Parathyroid adenoma (tissue), 2 donors: ENCODE results near the gene RARA.

ENCODE experiments used
- H2AFZ ChIP-seq: fragments of 300-600 bp; sonication (generic); one replicate; pipeline ENCODE4 v1.7.0; 2017; ENCODE audit warnings: antibody characterized with exemption, mild to moderate bottlenecking
- H3K27ac ChIP-seq: fragments of 300-600 bp; sonication (generic); one replicate; pipeline ENCODE4 v1.7.0; 2017
- H3K27me3 ChIP-seq: fragments of 300-600 bp; sonication (generic); one replicate; pipeline ENCODE4 v1.7.0; 2017; ENCODE audit warnings: low read length; ENCODE audit not compliant: control insufficient read depth, insufficient read depth
- H3K36me3 ChIP-seq: fragments of 300-600 bp; sonication (generic); one replicate; pipeline ENCODE4 v1.7.0; 2017; ENCODE audit warnings: low read length; ENCODE audit not compliant: control insufficient read depth, insufficient read depth
- H3K4me1 ChIP-seq: fragments of 300-600 bp; sonication (generic); one replicate; pipeline ENCODE4 v1.7.0; 2017; ENCODE audit warnings: control low read depth
- H3K4me2 ChIP-seq: fragments of 300-600 bp; sonication (generic); one replicate; pipeline ENCODE4 v1.7.0; 2017; ENCODE audit warnings: low read length
- H3K4me3 ChIP-seq: fragments of 300-600 bp; sonication (generic); one replicate; pipeline ENCODE4 v1.7.0; 2017; ENCODE audit warnings: low read depth, low read length
- H3K79me2 ChIP-seq: fragments of 300-600 bp; sonication (generic); one replicate; pipeline ENCODE4 v1.7.0; 2017; ENCODE audit warnings: control low read depth
- H3K9ac ChIP-seq: fragments of 300-600 bp; sonication (generic); one replicate; pipeline ENCODE4 v1.7.0; 2017; ENCODE audit warnings: mild to moderate bottlenecking
- H3K9me3 ChIP-seq: fragments of 300-600 bp; sonication (generic); one replicate; pipeline ENCODE4 v1.7.0; 2017; ENCODE audit warnings: low read length; ENCODE audit not compliant: control insufficient read depth
- CTCF ChIP-seq: fragments of 300-600 bp; sonication (generic); IDR thresholded peaks from one replicate; pipeline ENCODE4 v1.7.0; 2017; ENCODE audit warnings: antibody characterized with exemption, mild to moderate bottlenecking
- donor health status: primary hyperparathyroidism.

Gene RARA

GRCh38 chr17:40323391-40324381, 14.7 kb downstream of the RARA start:
- Histone ChIP-seq H3K36me3 (no peaks in the 10 kb centered on the region), H3K4me3 (peak overlapping the region; percentile 66), H2AFZ (no peak overlapping the region), H3K4me1 (peaks cover 45% of the 10 kb centered on the region), H3K27ac (peak overlapping the region; percentile 82), H3K9ac (no peak overlapping the region), H3K4me2 (peak overlapping the region; percentile 90), H3K9me3 (no peaks in the 10 kb centered on the region), H3K79me2 (peaks cover 45% of the 10 kb centered on the region), H3K27me3 (no peaks in the 10 kb centered on the region)
- TF ChIP-seq CTCF: no peak

- TF ChIP-seq CTCF: no peak
- Histone ChIP-seq H3K9me3 (no peaks in the 10 kb centered on the region), H2AFZ (no peak overlapping the region), H3K4me1 (peaks cover 49% of the 10 kb centered on the region), H3K36me3 (no peaks in the 10 kb centered on the region), H3K9ac (no peak overlapping the region), H3K4me2 (no peak overlapping the region), H3K4me3 (no peak overlapping the region), H3K79me2 (peaks cover 34% of the 10 kb centered on the region), H3K27me3 (no peaks in the 10 kb centered on the region), H3K27ac (peak overlapping the region; percentile 60)
Measured at GRCh38 chr17:40325156-40326013, 16.4 kb downstream of the RARA start.

- H2AFZ ChIP-seq: no peak overlapping the region
- peak overlapping the region; percentile 60 for H3K27ac ChIP-seq
- no peaks in the 10 kb centered on the region for H3K36me3 ChIP-seq
- H3K4me3 ChIP-seq: no peak overlapping the region
- no peak for TF ChIP-seq CTCF
- H3K9ac ChIP-seq: no peak overlapping the region
- H3K9me3 ChIP-seq: no peaks in the 10 kb centered on the region
- no peak overlapping the region for H3K4me2 ChIP-seq
- H3K79me2 ChIP-seq: peaks cover 28% of the 10 kb centered on the region
- H3K27me3 ChIP-seq: no peaks in the 10 kb centered on the region
- peaks cover 49% of the 10 kb centered on the region for H3K4me1 ChIP-seq
Measured at GRCh38 chr17:40326014-40326831, 17.2 kb downstream of the RARA start.

- peaks cover 23% of the 10 kb centered on the region for H3K79me2 ChIP-seq
- H3K27ac ChIP-seq: peak overlapping the region; percentile 60
- peaks cover 49% of the 10 kb centered on the region for H3K4me1 ChIP-seq
- H2AFZ ChIP-seq: no peak overlapping the region
- no peak overlapping the region for H3K4me2 ChIP-seq
- TF ChIP-seq CTCF: no peak
- H3K9ac ChIP-seq: no peak overlapping the region
- H3K36me3 ChIP-seq: no peaks in the 10 kb centered on the region
- no peaks in the 10 kb centered on the region for H3K27me3 ChIP-seq
- H3K4me3 ChIP-seq: no peak overlapping the region
- H3K9me3 ChIP-seq: no peaks in the 10 kb centered on the region
Measured at GRCh38 chr17:40326832-40327199, 17.8 kb downstream of the RARA start.
